ENCODE measurements around the gene SEC23B. TPM values are rescaled to one million over a fixed set of nuclear protein-coding genes. Genes with fewer than 3 reads are reported as not detected.
A peak's percentile ranks its signal among the peaks of the same experiment; 100 is the strongest.

The SEC23B gene
- total and polyA plus RNA-seq, 10 of the 15 experiments (the other 5 are each of a cell fraction or from before 2014, with no cell fraction given) = 49.1 to 121 (median 75.6) TPM

DNA sequence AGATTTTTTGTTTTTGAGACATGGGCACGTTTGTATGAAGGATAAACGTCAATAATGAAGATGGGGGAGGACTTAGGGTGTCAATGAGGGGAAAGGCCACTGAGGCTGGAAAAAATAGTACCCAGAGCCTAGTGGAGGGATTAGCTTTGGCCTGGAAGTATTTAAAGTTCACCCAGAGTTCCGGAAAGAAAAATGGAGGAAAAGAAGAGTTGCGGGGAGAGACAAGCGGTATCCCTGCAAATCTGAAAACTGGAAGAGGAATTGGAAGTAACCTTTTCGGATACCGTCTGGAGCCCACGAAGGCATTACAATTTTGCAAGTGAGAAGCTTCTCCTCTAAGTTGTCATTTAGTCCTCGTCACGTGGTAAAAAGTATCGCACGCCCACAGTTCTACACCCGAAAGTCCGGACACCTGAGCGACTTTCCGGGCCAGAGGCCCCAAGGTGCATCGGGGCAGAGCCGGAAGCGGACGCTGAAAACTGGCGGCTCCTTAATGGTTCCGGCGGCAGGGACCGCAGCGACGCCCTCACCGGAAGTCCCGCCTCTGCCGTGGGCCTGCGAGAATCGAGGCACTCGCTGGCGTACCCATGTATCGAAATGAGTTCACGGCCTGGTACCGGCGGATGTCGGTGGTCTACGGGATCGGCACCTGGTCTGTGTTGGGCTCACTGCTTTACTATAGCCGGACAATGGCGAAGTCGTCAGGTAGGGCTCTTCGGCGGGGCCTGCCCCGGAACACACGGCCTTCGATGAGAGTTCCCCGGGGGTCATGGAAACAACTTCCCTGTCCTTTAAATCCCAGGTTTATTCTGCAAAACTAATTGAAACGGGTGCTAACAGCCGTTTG lies 59.4 kb downstream of the SEC23B start, which contains the start of gene SMIM26 (continued):
- TF ChIP-seq NFYA (IDR thresholded peaks at IDR 0.05; ENCODE audit: borderline replicate concordance, low read depth, low read length) (no peak), KDM1A (IDR thresholded peaks at IDR 0.05; ENCODE audit: borderline replicate concordance) (no peak), MEF2A (IDR thresholded peaks at IDR 0.05; ENCODE audit: insufficient read depth, low read depth, low read length) (no peak), EZH2 (IDR thresholded peaks at IDR 0.05; ENCODE audit: borderline replicate concordance, control insufficient read depth, low read depth, low read length) (no peak), GABPA (IDR thresholded peaks at IDR 0.05; ENCODE audit: low read depth) (peak; percentile 95), PML (IDR thresholded peaks at IDR 0.05; ENCODE audit: low read length) (peak; percentile 74), SIX5 (IDR thresholded peaks at IDR 0.05; ENCODE audit: low read depth, low read length, severe bottlenecking) (peak; percentile 26), ZNF207 (IDR thresholded peaks at IDR 0.05; ENCODE audit: borderline replicate concordance) (0 out of 2 replicates have a peak, but pooled peaks have one; percentile 55), WRNIP1 (IDR thresholded peaks at IDR 0.05; ENCODE audit: borderline replicate concordance, low read depth, low read length) (peak; percentile 73; the same call in 1 of the 2 replicates), HCFC1 (IDR thresholded peaks at IDR 0.05; ENCODE audit: low read length) (peak; percentile 70), BMI1 (IDR thresholded peaks at IDR 0.05; ENCODE audit: borderline replicate concordance) (no peak), DPF2 (IDR thresholded peaks at IDR 0.05) (peak; percentile 72), MEF2B (IDR thresholded peaks at IDR 0.05; ENCODE audit: partially characterized antibody, poor library complexity, severe bottlenecking) (no peak), SREBF2 (IDR thresholded peaks at IDR 0.05; ENCODE audit: low read length) (no peak), ZNF24 (IDR thresholded peaks at IDR 0.05) (no peak), MXI1 (IDR thresholded peaks at IDR 0.05; ENCODE audit: low read depth, low read length) (peak; percentile 91), POLR2AphosphoS2 (IDR thresholded peaks at IDR 0.05; ENCODE audit: low read depth, low read length) (peak; percentile 85), CBX3 (IDR thresholded peaks at IDR 0.05; ENCODE audit: borderline replicate concordance, low read depth) (no peak), IKZF2 (IDR thresholded peaks at IDR 0.05) (peak in 1 of 2 experiments; percentile 52; a peak in 1 of 4 replicates), YY1 (IDR thresholded peaks at IDR 0.05; ENCODE audit: low read depth, low read length) (peak; percentile 57), POLR2AphosphoS5 (IDR thresholded peaks at IDR 0.05; ENCODE audit: low read length) (peak; percentile 92)
- TF ChIP-seq, protein P1, sequence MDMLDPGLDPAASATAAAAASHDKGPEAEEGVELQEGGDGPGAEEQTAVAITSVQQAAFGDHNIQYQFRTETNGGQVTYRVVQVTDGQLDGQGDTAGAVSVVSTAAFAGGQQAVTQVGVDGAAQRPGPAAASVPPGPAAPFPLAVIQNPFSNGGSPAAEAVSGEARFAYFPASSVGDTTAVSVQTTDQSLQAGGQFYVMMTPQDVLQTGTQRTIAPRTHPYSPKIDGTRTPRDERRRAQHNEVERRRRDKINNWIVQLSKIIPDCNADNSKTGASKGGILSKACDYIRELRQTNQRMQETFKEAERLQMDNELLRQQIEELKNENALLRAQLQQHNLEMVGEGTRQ (IDR thresholded peaks at IDR 0.05; ENCODE audit: borderline replicate concordance, low read depth, low read length) = peak; percentile 77
- TF ChIP-seq, protein P2, sequence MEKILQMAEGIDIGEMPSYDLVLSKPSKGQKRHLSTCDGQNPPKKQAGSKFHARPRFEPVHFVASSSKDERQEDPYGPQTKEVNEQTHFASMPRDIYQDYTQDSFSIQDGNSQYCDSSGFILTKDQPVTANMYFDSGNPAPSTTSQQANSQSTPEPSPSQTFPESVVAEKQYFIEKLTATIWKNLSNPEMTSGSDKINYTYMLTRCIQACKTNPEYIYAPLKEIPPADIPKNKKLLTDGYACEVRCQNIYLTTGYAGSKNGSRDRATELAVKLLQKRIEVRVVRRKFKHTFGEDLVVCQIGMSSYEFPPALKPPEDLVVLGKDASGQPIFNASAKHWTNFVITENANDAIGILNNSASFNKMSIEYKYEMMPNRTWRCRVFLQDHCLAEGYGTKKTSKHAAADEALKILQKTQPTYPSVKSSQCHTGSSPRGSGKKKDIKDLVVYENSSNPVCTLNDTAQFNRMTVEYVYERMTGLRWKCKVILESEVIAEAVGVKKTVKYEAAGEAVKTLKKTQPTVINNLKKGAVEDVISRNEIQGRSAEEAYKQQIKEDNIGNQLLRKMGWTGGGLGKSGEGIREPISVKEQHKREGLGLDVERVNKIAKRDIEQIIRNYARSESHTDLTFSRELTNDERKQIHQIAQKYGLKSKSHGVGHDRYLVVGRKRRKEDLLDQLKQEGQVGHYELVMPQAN (conservative IDR thresholded peaks at IDR 0.05) = peak; percentile 84
- TF ChIP-seq, protein P3, sequence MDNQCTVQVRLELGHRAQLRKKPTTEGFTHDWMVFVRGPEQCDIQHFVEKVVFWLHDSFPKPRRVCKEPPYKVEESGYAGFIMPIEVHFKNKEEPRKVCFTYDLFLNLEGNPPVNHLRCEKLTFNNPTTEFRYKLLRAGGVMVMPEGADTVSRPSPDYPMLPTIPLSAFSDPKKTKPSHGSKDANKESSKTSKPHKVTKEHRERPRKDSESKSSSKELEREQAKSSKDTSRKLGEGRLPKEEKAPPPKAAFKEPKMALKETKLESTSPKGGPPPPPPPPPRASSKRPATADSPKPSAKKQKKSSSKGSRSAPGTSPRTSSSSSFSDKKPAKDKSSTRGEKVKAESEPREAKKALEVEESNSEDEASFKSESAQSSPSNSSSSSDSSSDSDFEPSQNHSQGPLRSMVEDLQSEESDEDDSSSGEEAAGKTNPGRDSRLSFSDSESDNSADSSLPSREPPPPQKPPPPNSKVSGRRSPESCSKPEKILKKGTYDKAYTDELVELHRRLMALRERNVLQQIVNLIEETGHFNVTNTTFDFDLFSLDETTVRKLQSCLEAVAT (IDR thresholded peaks at IDR 0.05) = 0 out of 2 replicates have a peak, but pooled peaks have one; percentile 13
- TF ChIP-seq, protein P4, sequence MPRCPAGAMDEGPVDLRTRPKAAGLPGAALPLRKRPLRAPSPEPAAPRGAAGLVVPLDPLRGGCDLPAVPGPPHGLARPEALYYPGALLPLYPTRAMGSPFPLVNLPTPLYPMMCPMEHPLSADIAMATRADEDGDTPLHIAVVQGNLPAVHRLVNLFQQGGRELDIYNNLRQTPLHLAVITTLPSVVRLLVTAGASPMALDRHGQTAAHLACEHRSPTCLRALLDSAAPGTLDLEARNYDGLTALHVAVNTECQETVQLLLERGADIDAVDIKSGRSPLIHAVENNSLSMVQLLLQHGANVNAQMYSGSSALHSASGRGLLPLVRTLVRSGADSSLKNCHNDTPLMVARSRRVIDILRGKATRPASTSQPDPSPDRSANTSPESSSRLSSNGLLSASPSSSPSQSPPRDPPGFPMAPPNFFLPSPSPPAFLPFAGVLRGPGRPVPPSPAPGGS (IDR thresholded peaks at IDR 0.05; ENCODE audit: borderline replicate concordance, insufficient read depth, low read depth, low read length, poor library complexity, severe bottlenecking) = no peak
